Chondrocyte (in vitro differentiated cells): ENCODE measurements around the gene PNP. TPM values are rescaled to one million over a fixed set of nuclear protein-coding genes. Genes with fewer than 3 reads are reported as not detected.

Source experiments
- DNase-seq: peaks from one replicate; pipeline ENCODE4 v3.0.0; 2021; ENCODE audit warnings: mixed read lengths, low spot score
- H3K27ac Mint-ChIP-seq: one replicate; pipeline ENCODE4 v1.8.0; 2021; ENCODE audit warnings: mild to moderate bottlenecking, moderate library complexity, mixed read lengths; ENCODE audit not compliant: unreplicated experiment
- H3K27me3 Mint-ChIP-seq: 2 replicates; pipeline ENCODE4 v1.8.0; 2021; ENCODE audit warnings: low read depth, mixed read lengths
- H3K36me3 Mint-ChIP-seq: 2 replicates; pipeline ENCODE4 v1.8.0; 2021; ENCODE audit warnings: low read depth, mixed read lengths
- H3K4me1 Mint-ChIP-seq: 2 replicates; pipeline ENCODE4 v1.8.0; 2021; ENCODE audit warnings: low read depth, mild to moderate bottlenecking, mixed read lengths
- H3K4me3 Mint-ChIP-seq: one replicate; pipeline ENCODE4 v1.8.0; 2021; ENCODE audit warnings: mild to moderate bottlenecking, moderate library complexity, mixed read lengths; ENCODE audit not compliant: unreplicated experiment
- H3K9me3 Mint-ChIP-seq: 2 replicates; pipeline ENCODE4 v1.8.0; 2021; ENCODE audit warnings: low read depth, mixed read lengths
- CTCF ChIP-seq: fragments of 200-600 bp; sonication (generic); IDR thresholded peaks from 2 replicates; pipeline ENCODE4 v1.5.0; 2021; ENCODE audit warnings: antibody characterized with exemption, mild to moderate bottlenecking, moderate library complexity
- total RNA-seq: library from RNA; stranded (reverse); gene quantifications from 3 replicates; pipeline ENCODE4 v1.2.1, GENCODE V29; 2021

The PNP gene
- total RNA-seq, 1 donor from 2014 or later = 25.0 TPM

- Mint-ChIP-seq H3K27ac (no peak overlapping the region), H3K4me3 (no peak overlapping the region), H3K27me3 (peaks cover 25% of the 10 kb centered on the region), H3K4me1 (peaks cover 6% of the 10 kb centered on the region), H3K36me3 (no peaks in the 10 kb centered on the region), H3K9me3 (no peaks in the 10 kb centered on the region)
- TF ChIP-seq CTCF = no peak
- no peak for DNase-seq
Measured at GRCh38 chr14:20487396-20487725, 18.2 kb downstream of the PNP start.

GRCh38 chr14:20489093-20489994 is 20.1 kb downstream of the PNP start:
- TF ChIP-seq CTCF = no peak
- Mint-ChIP-seq H3K36me3 (no peaks in the 10 kb centered on the region), H3K4me3 (no peak overlapping the region), H3K9me3 (no peaks in the 10 kb centered on the region), H3K27ac (no peak overlapping the region), H3K4me1 (peaks cover 6% of the 10 kb centered on the region), H3K27me3 (peaks cover 25% of the 10 kb centered on the region)
- DNase-seq = no peak

DNA sequence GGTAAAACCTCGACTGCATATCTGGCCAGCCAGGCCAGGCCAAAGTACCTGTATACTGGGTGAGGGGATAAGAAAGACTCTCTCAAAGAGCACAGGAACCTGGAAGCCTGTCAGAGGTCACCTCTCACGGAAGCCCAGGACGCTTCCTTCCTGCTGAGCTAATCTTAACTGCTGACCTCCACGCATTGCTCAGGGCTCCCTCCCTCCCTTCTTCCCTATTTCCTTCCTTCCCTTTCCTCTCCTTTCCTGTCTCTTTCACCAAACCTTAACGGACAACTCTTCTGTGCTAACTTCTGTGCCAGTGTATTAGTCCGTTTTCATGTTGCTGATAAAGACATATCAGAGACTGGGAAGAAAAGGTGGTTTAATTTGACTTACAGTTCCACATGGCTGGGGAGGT is 21.4 kb downstream of the PNP start:
- no peak for DNase-seq
- Mint-ChIP-seq H3K27me3 (peaks cover 26% of the 10 kb centered on the region), H3K36me3 (no peaks in the 10 kb centered on the region), H3K27ac (no peak overlapping the region), H3K4me3 (no peak overlapping the region), H3K9me3 (no peaks in the 10 kb centered on the region), H3K4me1 (peaks cover 6% of the 10 kb centered on the region)
- TF ChIP-seq CTCF = no peak

GRCh38 chr14:20492486-20492885 is 23.3 kb downstream of the PNP start:
- Mint-ChIP-seq H3K9me3 (no peaks in the 10 kb centered on the region), H3K4me3 (no peak overlapping the region), H3K36me3 (no peaks in the 10 kb centered on the region), H3K27me3 (peaks cover 26% of the 10 kb centered on the region), H3K27ac (no peak overlapping the region), H3K4me1 (peaks cover 6% of the 10 kb centered on the region)
- TF ChIP-seq CTCF = no peak
- no peak for DNase-seq

GRCh38 chr14:20493634-20494033 is 24.4 kb downstream of the PNP start:
- H3K9me3 Mint-ChIP-seq = no peaks in the 10 kb centered on the region
- no peak for TF ChIP-seq CTCF
- no peak overlapping the region for H3K4me3 Mint-ChIP-seq
- no peak overlapping the region for H3K27ac Mint-ChIP-seq
- peaks cover 6% of the 10 kb centered on the region for H3K4me1 Mint-ChIP-seq
- H3K36me3 Mint-ChIP-seq = no peaks in the 10 kb centered on the region
- no peak for DNase-seq
- peaks cover 26% of the 10 kb centered on the region for H3K27me3 Mint-ChIP-seq
